ENCODE results near the gene GRM7.

GRCh38 chr3:7346364-7346763, 485.4 kb downstream of the GRM7 start:
- TF ChIP-seq, protein P1, sequence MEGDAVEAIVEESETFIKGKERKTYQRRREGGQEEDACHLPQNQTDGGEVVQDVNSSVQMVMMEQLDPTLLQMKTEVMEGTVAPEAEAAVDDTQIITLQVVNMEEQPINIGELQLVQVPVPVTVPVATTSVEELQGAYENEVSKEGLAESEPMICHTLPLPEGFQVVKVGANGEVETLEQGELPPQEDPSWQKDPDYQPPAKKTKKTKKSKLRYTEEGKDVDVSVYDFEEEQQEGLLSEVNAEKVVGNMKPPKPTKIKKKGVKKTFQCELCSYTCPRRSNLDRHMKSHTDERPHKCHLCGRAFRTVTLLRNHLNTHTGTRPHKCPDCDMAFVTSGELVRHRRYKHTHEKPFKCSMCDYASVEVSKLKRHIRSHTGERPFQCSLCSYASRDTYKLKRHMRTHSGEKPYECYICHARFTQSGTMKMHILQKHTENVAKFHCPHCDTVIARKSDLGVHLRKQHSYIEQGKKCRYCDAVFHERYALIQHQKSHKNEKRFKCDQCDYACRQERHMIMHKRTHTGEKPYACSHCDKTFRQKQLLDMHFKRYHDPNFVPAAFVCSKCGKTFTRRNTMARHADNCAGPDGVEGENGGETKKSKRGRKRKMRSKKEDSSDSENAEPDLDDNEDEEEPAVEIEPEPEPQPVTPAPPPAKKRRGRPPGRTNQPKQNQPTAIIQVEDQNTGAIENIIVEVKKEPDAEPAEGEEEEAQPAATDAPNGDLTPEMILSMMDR (IDR thresholded peaks at IDR 0.05 in 4 of 5, conservative IDR thresholded peaks at IDR 0.05 in 1 of 5), result no peak
- TF ChIP-seq POLR2A (IDR thresholded peaks at IDR 0.05), result no peak

Data from gastrocnemius medialis (tissue), 4 donors.